Spleen (tissue), 11 donors: ENCODE results near the gene LONRF2. TPM values are rescaled to one million over a fixed set of nuclear protein-coding genes. Genes with fewer than 3 reads are reported as not detected.

ENCODE experiments used
- DNase-seq: peaks from one replicate; pipeline ENCODE4 v3.0.0-alpha.2; 2020
- H3K27ac ChIP-seq, 8 donors: fragments of 200-600 bp; sonication (generic) in 7 of 8; 1 replicate in 4 of 8; 2 replicates in 4 of 8; pipeline versions ENCODE4 v1.5.0 to v1.8.0; 2016 to 2021; ENCODE audit warnings: inconsistent platforms in 4 of 8, mild to moderate bottlenecking in 4 of 8, moderate library complexity in 1 of 8
- H3K27me3 ChIP-seq, 7 donors: fragments of 200-600 bp; sonication (generic) in 6 of 7; replicated peaks in 1 of 7; 1 replicate in 4 of 7; 2 replicates in 3 of 7; pipeline versions ENCODE4 v1.5.0 to v1.8.0; 2016 to 2021; ENCODE audit warnings: inconsistent platforms in 3 of 7, mild to moderate bottlenecking in 1 of 7
- H3K36me3 ChIP-seq, 6 donors: fragments of 200-600 bp; sonication (generic) in 5 of 6; 1 replicate in 4 of 6; 2 replicates in 2 of 6; pipeline versions ENCODE4 v1.5.0 to v1.8.0; 2016 to 2021; ENCODE audit warnings: inconsistent platforms in 2 of 6
- H3K4me1 ChIP-seq, 6 donors: fragments of 200-600 bp; sonication (generic) in 5 of 6; 1 replicate in 3 of 6; 2 replicates in 3 of 6; pipeline versions ENCODE4 v1.5.0 to v1.8.0; 2016 to 2021; ENCODE audit warnings: inconsistent platforms in 3 of 6
- H3K4me3 ChIP-seq, 8 donors: fragments of 200-600 bp; sonication (generic) in 7 of 8; 1 replicate in 4 of 8; 2 replicates in 4 of 8; pipeline versions ENCODE4 v1.5.0 to v1.8.0; 2016 to 2021; ENCODE audit warnings: inconsistent platforms in 4 of 8, mild to moderate bottlenecking in 4 of 8, moderate library complexity in 2 of 8
- H3K9me3 ChIP-seq, 8 donors: fragments of 200-600 bp; sonication (generic) in 7 of 8; 1 replicate in 4 of 8; 2 replicates in 4 of 8; pipeline versions ENCODE4 v1.5.0 to v1.8.0; 2016 to 2021; ENCODE audit warnings: inconsistent platforms in 4 of 8
- POLR2A ChIP-seq, 3 donors: fragments of 450-650 bp; IDR thresholded peaks; one replicate each; pipeline ENCODE4 v1.5.1; 2017; ENCODE audit warnings: antibody characterized with exemption in 3 of 3, mild to moderate bottlenecking in 1 of 3
- POLR2AphosphoS5 ChIP-seq, 3 donors: sonication (generic); formaldehyde crosslinking; IDR thresholded peaks; one replicate each; pipeline ENCODE4 v1.5.1; 2017; ENCODE audit warnings: antibody characterized with exemption in 3 of 3
- WGBS, 5 donors: extraction: QIAGEN DNeasy Blood & Tissue Kit in 3 of 5; methylation state at CpG; one replicate each; pipeline versions ENCODE4 v1.1.5 to v1.1.7; 2013 to 2018; 5-methylcytosine and 5-hydroxymethylcytosine counted together
- intact Hi-C: fragments of 100-400 bp; cut with DNase I; formaldehyde crosslinking; loops from one replicate; pipeline ENCODE4 v1.15.0; 2023; ENCODE audit warnings: low total_unique reads
- polyA plus RNA-seq, 3 donors: library from polyadenylated mRNA; stranded (reverse); fragments of 200-250 nt; gene quantifications; one replicate each; pipeline ENCODE4 v1.2.1, GENCODE V29; 2013
- total RNA-seq, 7 donors: library from RNA; depleted of rRNA in 3 of 7; stranded (reverse); fragments of >200 nt in 3 of 7; fragmentation: NEBNext Ultra II Directional in 4 of 7; extraction: Animal tissue kit (Norgen Biotek cat#: 25700) in 4 of 7; gene quantifications; one replicate each; pipeline versions ENCODE4 v1.1.0 to v1.2.1, GENCODE V29; 2016 to 2021
- TF ChIP-seq, protein P1 (sequence below), 11 experiments: fragments of 200-600 bp in 7 of 11; fragments of 450-650 bp in 4 of 11; sonication (generic) in 4 of 11; IDR thresholded peaks in 8 of 11; conservative IDR thresholded peaks in 3 of 11; 1 replicate in 7 of 11; 2 replicates in 4 of 11; pipeline versions ENCODE4 v1.4.0 to v1.8.0; 2016 to 2021; ENCODE audit warnings: antibody characterized with exemption in 11 of 11, inconsistent platforms in 4 of 11, mild to moderate bottlenecking in 1 of 11
- donor health status: healthy with polysubstance abuse.
- donor health status: DM: no; HTN: no; CAD: no; lungs with moderate emphysema.
- donor health status: DM: no; HTN: no; CAD: no.
- donor health status: Bipolar disorder and iron deficiency.
- donor health status: healthy.
- donor health status: DM: no; HTN: no; CAD: no.
- donor health status: DM: yes; HTN: yes; CAD: no.

Gene LONRF2
- total and polyA plus RNA-seq, 10 donors: 0.11 to 4.9 (median 1.9) TPM

DNA sequence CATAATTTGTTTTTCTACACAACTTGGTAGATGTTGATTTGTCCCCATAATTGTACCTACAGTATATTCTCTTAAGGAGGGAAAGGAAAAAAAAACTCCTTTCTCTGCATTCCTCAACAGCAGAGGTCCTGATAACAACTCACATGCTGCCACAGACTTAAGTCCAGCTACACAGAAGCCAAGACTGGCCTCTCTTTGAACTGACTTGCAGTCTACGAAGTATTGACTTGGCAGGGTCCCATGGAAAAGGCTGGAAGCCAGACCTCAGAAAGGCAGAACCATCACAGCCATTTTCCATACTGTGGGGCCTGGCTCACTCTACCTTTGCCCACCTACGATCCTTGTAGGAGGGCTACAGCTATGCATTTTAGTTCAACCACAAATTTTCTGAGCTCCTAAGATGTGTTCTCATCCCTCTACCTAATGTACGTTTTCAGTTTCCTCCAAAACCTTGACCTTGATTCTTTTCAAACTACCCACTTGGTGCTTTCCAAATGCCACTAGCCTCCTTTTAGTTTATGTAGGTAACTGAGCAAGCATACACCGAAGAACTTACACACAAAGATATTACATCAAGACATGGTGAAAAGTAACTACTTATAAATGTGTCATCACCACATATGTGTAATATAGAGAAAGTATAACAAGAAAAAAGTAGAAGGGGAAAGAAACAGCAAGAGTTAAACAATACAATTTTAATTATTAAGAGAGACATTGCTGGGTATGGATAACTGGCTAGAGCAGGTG lies 12.2 kb downstream of the LONRF2 start:
- Histone ChIP-seq H3K4me3 (no peak overlapping the region), H3K27ac (no peak overlapping the region), H3K36me3 (no peaks in the 10 kb centered on the region), H3K9me3 (no peaks in the 10 kb centered on the region), H3K27me3 (peaks cover 0 to 3% (median 0%) of the 10 kb centered on the region in 7 donors), H3K4me1 (no peaks in the 10 kb centered on the region)
- DNase-seq: no peak
- WGBS, 5 donors: 65 to 79% (median 73%) methylated on average over 4 of the region's 4 CpGs
- TF ChIP-seq, protein P1, sequence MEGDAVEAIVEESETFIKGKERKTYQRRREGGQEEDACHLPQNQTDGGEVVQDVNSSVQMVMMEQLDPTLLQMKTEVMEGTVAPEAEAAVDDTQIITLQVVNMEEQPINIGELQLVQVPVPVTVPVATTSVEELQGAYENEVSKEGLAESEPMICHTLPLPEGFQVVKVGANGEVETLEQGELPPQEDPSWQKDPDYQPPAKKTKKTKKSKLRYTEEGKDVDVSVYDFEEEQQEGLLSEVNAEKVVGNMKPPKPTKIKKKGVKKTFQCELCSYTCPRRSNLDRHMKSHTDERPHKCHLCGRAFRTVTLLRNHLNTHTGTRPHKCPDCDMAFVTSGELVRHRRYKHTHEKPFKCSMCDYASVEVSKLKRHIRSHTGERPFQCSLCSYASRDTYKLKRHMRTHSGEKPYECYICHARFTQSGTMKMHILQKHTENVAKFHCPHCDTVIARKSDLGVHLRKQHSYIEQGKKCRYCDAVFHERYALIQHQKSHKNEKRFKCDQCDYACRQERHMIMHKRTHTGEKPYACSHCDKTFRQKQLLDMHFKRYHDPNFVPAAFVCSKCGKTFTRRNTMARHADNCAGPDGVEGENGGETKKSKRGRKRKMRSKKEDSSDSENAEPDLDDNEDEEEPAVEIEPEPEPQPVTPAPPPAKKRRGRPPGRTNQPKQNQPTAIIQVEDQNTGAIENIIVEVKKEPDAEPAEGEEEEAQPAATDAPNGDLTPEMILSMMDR (IDR thresholded peaks at IDR 0.05 in 8 of 11, conservative IDR thresholded peaks at IDR 0.05 in 3 of 11): no peak
- TF ChIP-seq POLR2A (IDR thresholded peaks at IDR 0.05): no peak
- no peak for TF ChIP-seq POLR2AphosphoS5 (IDR thresholded peaks at IDR 0.05)
- intact Hi-C loops: no loop called here

GRCh38 chr2:100309311-100309710 lies 13.0 kb downstream of the LONRF2 start:
- DNase-seq: no peak
- Histone ChIP-seq H3K9me3 (peaks cover 0 to 2% (median 0%) of the 10 kb centered on the region in 8 donors), H3K27me3 (peaks cover 0 to 3% (median 0%) of the 10 kb centered on the region in 7 donors), H3K36me3 (no peaks in the 10 kb centered on the region), H3K4me1 (no peaks in the 10 kb centered on the region), H3K27ac (no peak overlapping the region), H3K4me3 (no peak overlapping the region)
- intact Hi-C loops: no loop called here
- TF ChIP-seq POLR2A (IDR thresholded peaks at IDR 0.05): no peak
- TF ChIP-seq, protein P1 (IDR thresholded peaks at IDR 0.05 in 8 of 11, conservative IDR thresholded peaks at IDR 0.05 in 3 of 11): no peak
- TF ChIP-seq POLR2AphosphoS5 (IDR thresholded peaks at IDR 0.05): no peak
- WGBS, 5 donors: 80 to 89% (median 86%) methylated on average over 3 of the region's 3 CpGs

GRCh38 chr2:100303744-100304143 lies 18.6 kb downstream of the LONRF2 start:
- Histone ChIP-seq H3K27me3 (peaks cover 0 to 3% (median 0%) of the 10 kb centered on the region in 7 donors), H3K4me3 (no peak overlapping the region)
- WGBS, 5 donors: 70 to 89% (median 84%) methylated on average over 1 of the region's 1 CpG

GRCh38 chr2:100302585-100302892 lies 19.8 kb downstream of the LONRF2 start:
- H3K36me3 ChIP-seq: no peaks in the 10 kb centered on the region
- no peak for TF ChIP-seq POLR2AphosphoS5 (IDR thresholded peaks at IDR 0.05)
- TF ChIP-seq, protein P1 (IDR thresholded peaks at IDR 0.05 in 8 of 11, conservative IDR thresholded peaks at IDR 0.05 in 3 of 11): no peak
- no peak for TF ChIP-seq POLR2A (IDR thresholded peaks at IDR 0.05)
- no peak for DNase-seq
- intact Hi-C loops: no loop called here
- H3K9me3 ChIP-seq: peaks cover 0 to 11% (median 7%) of the 10 kb centered on the region in 8 donors
- no peaks in the 10 kb centered on the region for H3K4me1 ChIP-seq
- WGBS, 5 donors: 85 to 92% (median 90%) methylated on average over 3 of the region's 3 CpGs
- H3K27me3 ChIP-seq: peaks cover 0 to 3% (median 0%) of the 10 kb centered on the region in 7 donors
- H3K27ac ChIP-seq: no peak overlapping the region
- no peak overlapping the region for H3K4me3 ChIP-seq

More at GRCh38 chr2:100303744-100304143, 18.6 kb downstream of the LONRF2 start:
- intact Hi-C loops: no loop called here
- no peak for TF ChIP-seq POLR2AphosphoS5 (IDR thresholded peaks at IDR 0.05)
- TF ChIP-seq POLR2A (IDR thresholded peaks at IDR 0.05): no peak
- TF ChIP-seq, protein P1 (IDR thresholded peaks at IDR 0.05 in 8 of 11, conservative IDR thresholded peaks at IDR 0.05 in 3 of 11): no peak
- no peak for DNase-seq
- Histone ChIP-seq H3K36me3 (no peaks in the 10 kb centered on the region), H3K27ac (no peak overlapping the region), H3K4me1 (no peaks in the 10 kb centered on the region), H3K9me3 (peaks cover 0 to 11% (median 7%) of the 10 kb centered on the region in 8 donors)
